ENCODE data around the gene FAM219B.

FAM219B gene

DNA sequence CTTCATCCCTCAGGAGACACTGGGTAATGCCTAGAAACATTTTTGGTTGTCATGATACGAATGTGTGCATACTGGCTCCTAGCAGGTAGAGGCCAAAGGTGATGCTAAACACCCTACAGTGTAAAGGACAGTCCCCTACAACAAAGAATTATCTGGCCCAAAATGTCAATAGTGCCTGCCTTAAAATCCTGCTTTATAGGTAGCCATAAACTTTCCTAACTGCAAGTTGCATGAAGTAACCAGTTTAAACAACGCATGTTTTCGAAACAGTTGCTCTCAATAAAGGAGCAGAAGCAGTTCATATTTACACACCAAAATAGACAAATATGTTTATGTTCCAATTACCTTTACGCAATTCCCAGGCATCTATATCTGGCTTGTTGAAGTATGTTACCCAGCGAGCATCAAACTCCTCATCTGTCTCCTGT lies 22.1 kb upstream of the FAM219B start:
- TF ChIP-seq TEAD4 (IDR thresholded peaks at IDR 0.05) (no peak), USF1 (IDR thresholded peaks at IDR 0.05) (no peak)

- TF ChIP-seq MAX (IDR thresholded peaks at IDR 0.05) (no peak), EGR1 (IDR thresholded peaks at IDR 0.05) (no peak), ZBTB7A (IDR thresholded peaks at IDR 0.05; ENCODE audit: low read depth) (no peak), NFIC (IDR thresholded peaks at IDR 0.05) (no peak), USF1 (IDR thresholded peaks at IDR 0.05) (no peak), TCF12 (IDR thresholded peaks at IDR 0.05; ENCODE audit: low read depth) (no peak), CREB1 (IDR thresholded peaks at IDR 0.05; ENCODE audit: low read depth) (no peak), EP300 (IDR thresholded peaks at IDR 0.05; ENCODE audit: borderline replicate concordance) (no peak), RAD21 (IDR thresholded peaks at IDR 0.05; ENCODE audit: low read depth) (no peak), TAF1 (IDR thresholded peaks at IDR 0.05; ENCODE audit: low read depth) (no peak), YY1 (IDR thresholded peaks at IDR 0.05; ENCODE audit: low read depth) (no peak)
- TF ChIP-seq, protein P1, sequence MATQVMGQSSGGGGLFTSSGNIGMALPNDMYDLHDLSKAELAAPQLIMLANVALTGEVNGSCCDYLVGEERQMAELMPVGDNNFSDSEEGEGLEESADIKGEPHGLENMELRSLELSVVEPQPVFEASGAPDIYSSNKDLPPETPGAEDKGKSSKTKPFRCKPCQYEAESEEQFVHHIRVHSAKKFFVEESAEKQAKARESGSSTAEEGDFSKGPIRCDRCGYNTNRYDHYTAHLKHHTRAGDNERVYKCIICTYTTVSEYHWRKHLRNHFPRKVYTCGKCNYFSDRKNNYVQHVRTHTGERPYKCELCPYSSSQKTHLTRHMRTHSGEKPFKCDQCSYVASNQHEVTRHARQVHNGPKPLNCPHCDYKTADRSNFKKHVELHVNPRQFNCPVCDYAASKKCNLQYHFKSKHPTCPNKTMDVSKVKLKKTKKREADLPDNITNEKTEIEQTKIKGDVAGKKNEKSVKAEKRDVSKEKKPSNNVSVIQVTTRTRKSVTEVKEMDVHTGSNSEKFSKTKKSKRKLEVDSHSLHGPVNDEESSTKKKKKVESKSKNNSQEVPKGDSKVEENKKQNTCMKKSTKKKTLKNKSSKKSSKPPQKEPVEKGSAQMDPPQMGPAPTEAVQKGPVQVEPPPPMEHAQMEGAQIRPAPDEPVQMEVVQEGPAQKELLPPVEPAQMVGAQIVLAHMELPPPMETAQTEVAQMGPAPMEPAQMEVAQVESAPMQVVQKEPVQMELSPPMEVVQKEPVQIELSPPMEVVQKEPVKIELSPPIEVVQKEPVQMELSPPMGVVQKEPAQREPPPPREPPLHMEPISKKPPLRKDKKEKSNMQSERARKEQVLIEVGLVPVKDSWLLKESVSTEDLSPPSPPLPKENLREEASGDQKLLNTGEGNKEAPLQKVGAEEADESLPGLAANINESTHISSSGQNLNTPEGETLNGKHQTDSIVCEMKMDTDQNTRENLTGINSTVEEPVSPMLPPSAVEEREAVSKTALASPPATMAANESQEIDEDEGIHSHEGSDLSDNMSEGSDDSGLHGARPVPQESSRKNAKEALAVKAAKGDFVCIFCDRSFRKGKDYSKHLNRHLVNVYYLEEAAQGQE (IDR thresholded peaks at IDR 0.05; ENCODE audit: low read depth): no peak
Measured at GRCh38 chr15:74924525-74924924, 17.9 kb upstream of the FAM219B start.

DNA sequence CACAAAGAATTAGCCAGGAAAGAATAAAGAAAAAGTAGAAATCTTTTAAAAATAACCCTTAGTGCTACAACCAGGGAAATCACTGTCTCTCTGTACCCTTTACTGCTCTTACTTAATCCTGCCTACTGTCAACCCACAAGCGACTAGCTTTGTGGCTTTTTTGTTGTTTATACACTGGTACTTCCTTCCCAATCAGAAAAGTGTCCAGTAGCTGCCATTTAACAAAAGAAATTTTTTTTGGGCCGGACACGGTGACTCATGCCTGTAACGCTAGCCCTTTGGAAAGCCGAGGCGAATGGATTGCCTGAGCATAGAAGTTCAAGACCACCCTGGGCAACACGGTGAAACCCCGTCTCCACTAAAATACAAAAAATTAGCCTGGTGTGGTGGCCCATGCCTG lies 13.8 kb upstream of the FAM219B start:
- TF ChIP-seq EGR1 (IDR thresholded peaks at IDR 0.05) (no peak), CEBPB (IDR thresholded peaks at IDR 0.05) (no peak), TCF12 (IDR thresholded peaks at IDR 0.05; ENCODE audit: low read depth) (no peak), NFIC (IDR thresholded peaks at IDR 0.05) (no peak), TEAD4 (IDR thresholded peaks at IDR 0.05) (no peak), FOXM1 (IDR thresholded peaks at IDR 0.05; ENCODE audit: borderline replicate concordance, low read depth) (no peak), RAD21 (IDR thresholded peaks at IDR 0.05; ENCODE audit: low read depth) (no peak), MAX (IDR thresholded peaks at IDR 0.05) (no peak), EP300 (IDR thresholded peaks at IDR 0.05; ENCODE audit: borderline replicate concordance) (no peak)

DNA sequence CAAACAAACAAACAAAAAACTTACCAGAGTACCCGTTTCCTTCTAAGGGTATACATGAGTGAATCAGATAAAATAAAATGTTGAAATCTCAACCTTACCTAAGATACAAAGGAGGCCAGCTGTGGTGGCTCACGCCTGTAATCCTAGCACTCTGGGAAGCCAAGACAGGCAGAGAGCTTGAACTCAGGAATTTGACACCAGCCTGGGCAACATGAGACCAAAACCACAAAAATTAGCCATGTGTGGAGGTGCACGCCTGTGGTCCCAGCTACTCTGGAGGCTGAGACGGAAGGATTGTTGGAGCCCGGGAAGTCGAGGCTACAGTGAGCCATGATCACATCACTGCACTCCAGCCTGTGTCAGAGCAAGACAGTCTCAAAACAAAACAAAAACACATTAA lies 11.0 kb upstream of the FAM219B start:
- no peak for TF ChIP-seq YY1 (IDR thresholded peaks at IDR 0.05; ENCODE audit: low read depth)
- TF ChIP-seq USF1 (IDR thresholded peaks at IDR 0.05): no peak
- no peak for TF ChIP-seq TAF1 (IDR thresholded peaks at IDR 0.05; ENCODE audit: low read depth)

DNA sequence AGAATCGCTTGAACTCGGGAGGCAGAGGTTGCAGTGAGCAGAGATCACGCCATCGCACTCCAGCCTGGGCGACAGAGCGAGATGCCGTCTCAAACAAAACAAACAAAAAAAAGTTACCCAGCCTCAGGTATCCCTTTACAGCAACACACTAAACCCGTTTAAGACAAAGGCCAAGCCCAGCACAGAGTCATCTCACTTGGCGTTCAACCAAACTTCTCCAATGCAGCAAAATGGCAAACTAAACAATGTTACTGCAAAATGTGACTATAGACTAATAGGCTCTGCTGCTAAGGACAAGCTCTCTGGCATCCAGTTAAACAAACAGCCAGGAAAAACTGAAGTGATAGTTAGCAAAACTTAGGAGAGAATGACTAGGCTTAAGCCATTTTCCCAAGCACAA lies 6.4 kb upstream of the FAM219B start:
- TF ChIP-seq ZBTB7A (IDR thresholded peaks at IDR 0.05; ENCODE audit: low read depth): no peak
- TF ChIP-seq NFIC (IDR thresholded peaks at IDR 0.05): no peak
- no peak for TF ChIP-seq RAD21 (IDR thresholded peaks at IDR 0.05; ENCODE audit: low read depth)
- TF ChIP-seq TEAD4 (IDR thresholded peaks at IDR 0.05): no peak
- TF ChIP-seq CREB1 (IDR thresholded peaks at IDR 0.05; ENCODE audit: low read depth): no peak
- TF ChIP-seq MAX (IDR thresholded peaks at IDR 0.05): no peak
- TF ChIP-seq CEBPB (IDR thresholded peaks at IDR 0.05): no peak
- no peak for TF ChIP-seq TCF12 (IDR thresholded peaks at IDR 0.05; ENCODE audit: low read depth)
- no peak for TF ChIP-seq EGR1 (IDR thresholded peaks at IDR 0.05)
- TF ChIP-seq TAF1 (IDR thresholded peaks at IDR 0.05; ENCODE audit: low read depth): no peak
- TF ChIP-seq, protein P1 (IDR thresholded peaks at IDR 0.05; ENCODE audit: low read depth): no peak
- no peak for TF ChIP-seq FOXM1 (IDR thresholded peaks at IDR 0.05; ENCODE audit: borderline replicate concordance, low read depth)
- TF ChIP-seq YY1 (IDR thresholded peaks at IDR 0.05; ENCODE audit: low read depth): no peak
- TF ChIP-seq USF1 (IDR thresholded peaks at IDR 0.05): no peak
- no peak for TF ChIP-seq EP300 (IDR thresholded peaks at IDR 0.05; ENCODE audit: borderline replicate concordance)

DNA sequence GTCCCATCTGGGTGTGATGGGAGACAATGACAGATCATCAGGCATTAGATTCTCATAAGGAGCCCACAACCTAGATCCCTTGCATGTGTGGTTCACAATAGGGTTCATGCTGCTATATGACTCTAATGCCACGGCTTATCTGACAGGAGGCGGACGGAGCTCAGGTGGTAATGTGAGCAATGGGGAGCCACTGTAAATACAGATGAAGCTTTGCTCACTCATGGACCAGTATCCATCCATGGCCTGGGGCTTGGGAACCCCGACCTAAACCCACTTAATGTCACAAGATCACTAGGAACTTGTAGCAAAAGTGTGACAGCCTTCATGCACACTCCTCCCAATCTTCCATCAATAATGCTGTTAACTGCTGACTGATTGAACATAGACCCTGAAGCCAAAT lies 2.0 kb upstream of the FAM219B start:
- TF ChIP-seq CREB1 (IDR thresholded peaks at IDR 0.05; ENCODE audit: low read depth): no peak
- no peak for TF ChIP-seq MAX (IDR thresholded peaks at IDR 0.05)
- TF ChIP-seq, protein P1 (IDR thresholded peaks at IDR 0.05; ENCODE audit: low read depth): no peak
- TF ChIP-seq EP300 (IDR thresholded peaks at IDR 0.05; ENCODE audit: borderline replicate concordance): no peak
- no peak for TF ChIP-seq FOXM1 (IDR thresholded peaks at IDR 0.05; ENCODE audit: borderline replicate concordance, low read depth)
- no peak for TF ChIP-seq TCF12 (IDR thresholded peaks at IDR 0.05; ENCODE audit: low read depth)
- TF ChIP-seq NFIC (IDR thresholded peaks at IDR 0.05): no peak
- no peak for TF ChIP-seq CEBPB (IDR thresholded peaks at IDR 0.05)
